Endothelial cell of umbilical vein (primary cell): Measurements from ENCODE around the gene ZBTB22. TPM values are rescaled to one million over a fixed set of nuclear protein-coding genes. Genes with fewer than 3 reads are reported as not detected.
"Not testable (repeated sequence)": the region's sequence is repeated elsewhere in the genome, so short reads cannot be mapped to it uniquely, and the experiment has no call there.

Source experiments
- BruUV-seq: library from RNA; stranded (reverse); fragments of 400-500 nt; replicated peaks from 2 replicates; lab custom pipeline; 2021; lab: Mats Ljungman, UMichigan
- CTCF ChIA-PET: fragments of 300-600, 350-600 bp; sonication (Branson Sonifier 250); formaldehyde crosslinking; loops from one replicate; lab custom pipeline; 2021; ENCODE audit warnings: antibody characterized with exemption, inconsistent platforms; lab: Charles Lee
- POLR2A ChIA-PET: fragments of 300-600, 350-600 bp; sonication (Branson Sonifier 250); formaldehyde crosslinking; loops from one replicate; lab custom pipeline; 2021; ENCODE audit warnings: antibody characterized with exemption, inconsistent platforms; lab: Charles Lee
- DNase-seq: peaks from one replicate; pipeline ENCODE4 v3.0.0-alpha.2; 2011; ENCODE audit warnings: low read depth, low spot score
- FAIRE-seq: peaks from 2 replicates; lab custom pipeline; 2011; peaks lifted over from hg19 to GRCh38; lab: Jason Lieb, UNC
- H2AFZ ChIP-seq: 2 replicates; pipeline ENCODE4 v1.6.0; 2012; ENCODE audit warnings: low read depth, low read length, control low read depth, inconsistent platforms
- H3K27ac ChIP-seq: 2 replicates; pipeline ENCODE4 v1.5.1; 2011; ENCODE audit warnings: low read depth, mild to moderate bottlenecking, control low read depth, low read length, moderate library complexity; ENCODE audit not compliant: insufficient read depth
- H3K27me3 ChIP-seq, 2 experiments: 2 replicates each; pipeline versions ENCODE4 v1.6.0 to v1.6.1; 2011; ENCODE audit warnings: low read length in 2 of 2, mixed read lengths in 1 of 2; ENCODE audit not compliant: control insufficient read depth in 2 of 2, insufficient read depth in 2 of 2
- H3K36me3 ChIP-seq, 2 experiments: 2 replicates in 1 of 2; 3 replicates in 1 of 2; pipeline ENCODE4 v1.5.1; 2011; ENCODE audit warnings: low read length in 2 of 2, mild to moderate bottlenecking in 1 of 2, moderate library complexity in 1 of 2; ENCODE audit not compliant: control insufficient read depth in 2 of 2, insufficient read depth in 2 of 2; ENCODE audit errors: extremely low read depth in 1 of 2
- H3K4me1 ChIP-seq: 3 replicates; pipeline ENCODE4 v1.5.1; 2011; ENCODE audit warnings: mild to moderate bottlenecking, low read length; ENCODE audit not compliant: control insufficient read depth, insufficient read depth; ENCODE audit errors: extremely low read depth
- H3K4me2 ChIP-seq: 2 replicates; pipeline ENCODE4 v1.6.1; 2011; ENCODE audit warnings: low read length, control low read depth, mixed read lengths; ENCODE audit not compliant: insufficient read depth
- H3K4me3 ChIP-seq, 3 experiments: fragments of 200-600 bp in 1 of 3; sonication (generic), shearing (Covaris generic) in 1 of 3; replicated peaks in 1 of 3; 2 replicates each; pipeline ENCODE4 v1.5.1; 2011 to 2016; ENCODE audit warnings: control low read depth in 3 of 3, low read length in 3 of 3, mild to moderate bottlenecking in 2 of 3, inconsistent platforms in 1 of 3, low read depth in 1 of 3, moderate library complexity in 1 of 3; ENCODE audit not compliant: insufficient read depth in 1 of 3
- H3K79me2 ChIP-seq: 2 replicates; pipeline ENCODE4 v1.6.0; 2012; ENCODE audit warnings: low read length, inconsistent platforms; ENCODE audit not compliant: control insufficient read depth, insufficient read depth
- H3K9ac ChIP-seq: replicated peaks from 2 replicates; pipeline ENCODE3; 2011; ENCODE audit warnings: low read length, control low read depth; ENCODE audit not compliant: insufficient read depth; ENCODE audit errors: extremely low read depth
- H3K9me1 ChIP-seq: replicated peaks from 3 replicates; pipeline ENCODE4 v1.6.0; 2011; ENCODE audit warnings: mild to moderate bottlenecking, low read length; ENCODE audit not compliant: control insufficient read depth, insufficient read depth; ENCODE audit errors: extremely low read depth
- H3K9me3 ChIP-seq: replicated peaks from 2 replicates; pipeline ENCODE4 v1.5.1; 2012; ENCODE audit warnings: low read length, inconsistent platforms; ENCODE audit not compliant: control insufficient read depth, insufficient read depth
- H4K20me1 ChIP-seq: replicated peaks from 2 replicates; pipeline ENCODE3; 2011; ENCODE audit warnings: mild to moderate bottlenecking, low read length; ENCODE audit not compliant: control insufficient read depth, insufficient read depth; ENCODE audit errors: extremely low read depth
- CTCF ChIP-seq, 2 donors: IDR thresholded peaks; 1 replicate in 1 of 2; 2 replicates in 1 of 2; pipeline ENCODE4 v1.5.1; 2011; ENCODE audit warnings: low read length in 2 of 2, mild to moderate bottlenecking in 2 of 2, moderate library complexity in 2 of 2, control low read depth in 1 of 2, inconsistent platforms in 1 of 2, low read depth in 1 of 2; ENCODE audit not compliant: insufficient read depth in 1 of 2; ENCODE audit errors: extremely low read depth in 1 of 2
- EZH2 ChIP-seq: IDR thresholded peaks from 2 replicates; pipeline ENCODE4 v1.6.1; 2012; ENCODE audit warnings: borderline replicate concordance, low read depth, mild to moderate bottlenecking, moderate library complexity, low read length, inconsistent platforms; ENCODE audit not compliant: severe bottlenecking
- FOS ChIP-seq: IDR thresholded peaks from 2 replicates; pipeline ENCODE4 v1.6.1; 2011; ENCODE audit warnings: mild to moderate bottlenecking, low read length, moderate library complexity, borderline replicate concordance; ENCODE audit not compliant: insufficient read depth
- GATA2 ChIP-seq: IDR thresholded peaks from 2 replicates; pipeline ENCODE4 v1.7.0; 2011; ENCODE audit warnings: low read depth, mild to moderate bottlenecking, moderate library complexity, mixed read lengths, low read length; ENCODE audit not compliant: insufficient read length, insufficient read depth
- JUN ChIP-seq: IDR thresholded peaks from 2 replicates; pipeline ENCODE4 v1.6.1; 2011; ENCODE audit warnings: borderline replicate concordance, low read depth; ENCODE audit not compliant: insufficient read length, insufficient read depth
- MAX ChIP-seq: IDR thresholded peaks from 2 replicates; pipeline ENCODE4 v1.6.1; 2011; ENCODE audit not compliant: insufficient read depth, insufficient read length
- MYC ChIP-seq: IDR thresholded peaks from one replicate; pipeline ENCODE4 v1.6.1; 2011; ENCODE audit warnings: mild to moderate bottlenecking, low read depth, low read length
- POLR2A ChIP-seq: IDR thresholded peaks from 2 replicates; pipeline ENCODE4 v1.6.1; 2012; ENCODE audit warnings: low read depth, mild to moderate bottlenecking, control low read depth, low read length
- POLR2AphosphoS5 ChIP-seq: IDR thresholded peaks from 2 replicates; pipeline ENCODE4 v1.6.1; 2012; ENCODE audit warnings: low read depth, mild to moderate bottlenecking, control low read depth, low read length, moderate library complexity; ENCODE audit not compliant: insufficient read depth
- dilution Hi-C: fragments of 300-500 bp; cut with MboI; formaldehyde crosslinking; loops from one replicate; pipeline ENCODE4 v1.15.0; 2019; ENCODE audit warnings: low sequenced_read_pairs; ENCODE audit not compliant: extremely low pct_ligation_motif_present
- intact Hi-C: fragments of 100-400 bp; cut with micrococcal nuclease; formaldehyde crosslinking; loops from one replicate; pipeline ENCODE4 v1.10.0; 2022
- polyA plus RNA-seq, 4 experiments: library from polyadenylated mRNA; depleted of rRNA in 3 of 4; stranded (reverse) in 3 of 4; unstranded in 1 of 4; fragments of >200 nt; gene quantifications; 2 replicates each; pipeline versions ENCODE4 v1.2.1 to v1.2.3, GENCODE V29; 2011 to 2012; ENCODE audit warnings: missing spikeins in 1 of 4
- total RNA-seq: library from RNA; stranded (reverse); gene quantifications from 2 replicates; pipeline ENCODE4 v1.2.3, GENCODE V29; 2021

ZBTB22 gene
- total and polyA plus RNA-seq, 2 donors (not counting 3 experiments of a cell fraction or from before 2014, with no cell fraction given): 12.6 to 15.4 TPM

GRCh38 chr6:33286946-33287914, 30.3 kb downstream of the ZBTB22 start:
- Histone ChIP-seq H3K79me2 (peaks cover 27% of the 10 kb centered on the region), H3K4me3 (no peak overlapping the region), H2AFZ (no peak overlapping the region), H3K4me2 (no peak overlapping the region), H3K27ac (no peak overlapping the region), H4K20me1 (no peaks in the 10 kb centered on the region), H3K36me3 (peaks cover 9 to 22% of the 10 kb centered on the region in 2 experiments), H3K4me1 (peaks cover 13% of the 10 kb centered on the region), H3K9me3 (no peaks in the 10 kb centered on the region), H3K9me1 (no peaks in the 10 kb centered on the region), H3K9ac (no peak overlapping the region), H3K27me3 (no peaks in the 10 kb centered on the region)
- intact Hi-C loops: no loop called here
- TF ChIP-seq EZH2: no peak
- TF ChIP-seq CTCF (IDR thresholded peaks at IDR 0.05; ENCODE audit: extremely low read depth in 1 of 2, insufficient read depth in 1 of 2, low read depth in 1 of 2, low read length in 2 of 2): no peak
- no peak for TF ChIP-seq POLR2AphosphoS5
- TF ChIP-seq FOS: no peak
- TF ChIP-seq MAX: no peak
- TF ChIP-seq POLR2A: no peak
- TF ChIP-seq GATA2: no peak
- TF ChIP-seq JUN: no peak
- TF ChIP-seq MYC: no peak
- CTCF ChIA-PET: interaction anchor here (0.9 kb wide), 1 partner anchor 10 kb away, joined by 3 read pairs; the partner anchor contains the start of gene B3GALT4
- dilution Hi-C loops: no loop called here
- FAIRE-seq (no peak), DNase-seq (no peak)
- POLR2A ChIA-PET: no interaction called here
- no TSS peak for BruUV-seq

GRCh38 chr6:33285214-33285613, 32.3 kb downstream of the ZBTB22 start:
- H3K27ac ChIP-seq, H3K4me3 ChIP-seq, H2AFZ ChIP-seq, H3K4me2 ChIP-seq, dilution Hi-C loops, H3K27me3 ChIP-seq, H3K9ac ChIP-seq, intact Hi-C loops, DNase-seq, H3K9me1 ChIP-seq, POLR2A ChIA-PET, CTCF ChIA-PET, FAIRE-seq, H4K20me1 ChIP-seq, H3K9me3 ChIP-seq, BruUV-seq: not testable (repeated sequence)
- Histone ChIP-seq H3K36me3 (peaks cover 7 to 21% of the 10 kb centered on the region in 2 experiments), H3K4me1 (peaks cover 10% of the 10 kb centered on the region), H3K79me2 (peaks cover 23% of the 10 kb centered on the region)
